Measurements from ENCODE around the gene PLCL1.

- no peak for TF ChIP-seq MEF2A (IDR thresholded peaks at IDR 0.05; ENCODE audit: insufficient read depth, low read depth, low read length)
- TF ChIP-seq POLR2AphosphoS5 (IDR thresholded peaks at IDR 0.05; ENCODE audit: low read length): no peak
- TF ChIP-seq TBL1XR1 (IDR thresholded peaks at IDR 0.05; ENCODE audit: low read depth, low read length): no peak
- no peak for TF ChIP-seq FOS (IDR thresholded peaks at IDR 0.05; ENCODE audit: borderline replicate concordance, extremely low read depth, insufficient read length)
- no peak for TF ChIP-seq CTCF (IDR thresholded peaks at IDR 0.05 in 2 of 3, conservative IDR thresholded peaks at IDR 0.05 in 1 of 3; ENCODE audit: control insufficient read depth in 2 of 3, extremely low read depth in 1 of 3, insufficient read depth in 1 of 3, low read depth in 3 of 3, low read length in 3 of 3)
- no peak for TF ChIP-seq TCF3 (IDR thresholded peaks at IDR 0.05; ENCODE audit: borderline replicate concordance, insufficient read depth, low read depth, low read length)
- TF ChIP-seq EZH2 (IDR thresholded peaks at IDR 0.05; ENCODE audit: borderline replicate concordance, control insufficient read depth, low read depth, low read length): no peak
Observed at GRCh38 chr2:198135481-198135934, 331.1 kb downstream of the PLCL1 start.
